Fibroblast of pulmonary artery (primary cell): ENCODE results near the gene ISG20.

ENCODE experiments used
- DNase-seq: peaks from one replicate; pipeline ENCODE4 v3.0.0-alpha.2; 2010; ENCODE audit warnings: low read depth
- H3K4me3 ChIP-seq: replicated peaks from 2 replicates; pipeline ENCODE4 v1.5.1; 2011; ENCODE audit warnings: low read depth, mild to moderate bottlenecking, control low read depth, low read length, moderate library complexity
- TF ChIP-seq, protein P1 (sequence below): IDR thresholded peaks from 2 replicates; pipeline ENCODE4 v1.5.1; 2011; ENCODE audit warnings: mild to moderate bottlenecking, control low read depth, low read length, inconsistent platforms; ENCODE audit errors: missing control alignments

The ISG20 gene

DNA sequence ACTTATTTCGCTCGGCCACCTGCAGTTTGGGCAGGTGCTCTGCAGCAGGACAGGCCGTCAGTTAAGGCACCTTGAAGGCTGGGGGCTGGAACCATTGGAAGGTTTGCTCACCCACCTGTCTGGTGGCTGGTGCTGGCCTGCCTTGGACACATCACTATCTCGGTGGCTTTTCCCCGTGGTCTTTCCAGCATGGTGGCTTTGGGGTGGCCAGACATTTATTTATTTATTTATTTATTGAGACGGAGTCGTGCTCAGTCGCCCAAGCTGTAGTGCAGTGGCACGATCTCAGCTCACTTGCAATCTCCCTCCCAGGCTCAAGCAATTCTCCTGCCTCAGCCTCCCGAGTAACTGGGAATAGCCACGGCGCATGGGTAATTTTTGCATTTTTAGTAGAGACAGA lies 11.7 kb downstream of the ISG20 start:
- DNase-seq, result no peak
- no peak overlapping the region for H3K4me3 ChIP-seq
- TF ChIP-seq, protein P1, sequence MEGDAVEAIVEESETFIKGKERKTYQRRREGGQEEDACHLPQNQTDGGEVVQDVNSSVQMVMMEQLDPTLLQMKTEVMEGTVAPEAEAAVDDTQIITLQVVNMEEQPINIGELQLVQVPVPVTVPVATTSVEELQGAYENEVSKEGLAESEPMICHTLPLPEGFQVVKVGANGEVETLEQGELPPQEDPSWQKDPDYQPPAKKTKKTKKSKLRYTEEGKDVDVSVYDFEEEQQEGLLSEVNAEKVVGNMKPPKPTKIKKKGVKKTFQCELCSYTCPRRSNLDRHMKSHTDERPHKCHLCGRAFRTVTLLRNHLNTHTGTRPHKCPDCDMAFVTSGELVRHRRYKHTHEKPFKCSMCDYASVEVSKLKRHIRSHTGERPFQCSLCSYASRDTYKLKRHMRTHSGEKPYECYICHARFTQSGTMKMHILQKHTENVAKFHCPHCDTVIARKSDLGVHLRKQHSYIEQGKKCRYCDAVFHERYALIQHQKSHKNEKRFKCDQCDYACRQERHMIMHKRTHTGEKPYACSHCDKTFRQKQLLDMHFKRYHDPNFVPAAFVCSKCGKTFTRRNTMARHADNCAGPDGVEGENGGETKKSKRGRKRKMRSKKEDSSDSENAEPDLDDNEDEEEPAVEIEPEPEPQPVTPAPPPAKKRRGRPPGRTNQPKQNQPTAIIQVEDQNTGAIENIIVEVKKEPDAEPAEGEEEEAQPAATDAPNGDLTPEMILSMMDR, result no peak

DNA sequence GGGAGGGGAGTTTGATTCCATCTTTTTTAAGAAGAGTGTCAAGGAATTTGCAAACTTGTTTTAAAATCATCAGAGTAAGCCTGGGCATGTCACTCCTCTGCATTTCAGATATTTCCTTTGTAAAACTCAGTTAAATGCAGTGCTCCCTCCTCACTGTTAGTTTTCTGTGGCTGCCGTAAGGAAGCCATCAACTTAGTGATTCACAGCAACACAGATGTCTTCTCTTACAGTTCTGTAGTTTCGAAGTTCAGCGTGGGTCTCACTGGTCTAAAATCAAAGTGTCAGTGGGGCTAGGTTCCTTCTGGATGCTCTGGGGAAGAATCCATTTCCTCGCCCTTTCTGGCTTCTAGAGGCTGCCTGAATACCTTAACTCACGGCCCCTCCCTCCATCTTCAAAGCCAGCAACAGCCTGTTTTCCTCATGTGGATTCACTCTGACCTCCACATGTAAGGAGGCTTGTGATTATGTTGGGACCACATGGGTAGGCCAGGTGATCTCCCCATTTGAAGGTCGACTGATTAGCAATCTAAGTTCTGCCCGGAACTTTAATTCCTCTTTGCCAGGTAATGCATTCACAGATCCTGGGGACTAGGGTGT lies 12.4 kb downstream of the ISG20 start:
- DNase-seq, result no peak
- TF ChIP-seq, protein P1, result no peak
- no peak overlapping the region for H3K4me3 ChIP-seq

DNA sequence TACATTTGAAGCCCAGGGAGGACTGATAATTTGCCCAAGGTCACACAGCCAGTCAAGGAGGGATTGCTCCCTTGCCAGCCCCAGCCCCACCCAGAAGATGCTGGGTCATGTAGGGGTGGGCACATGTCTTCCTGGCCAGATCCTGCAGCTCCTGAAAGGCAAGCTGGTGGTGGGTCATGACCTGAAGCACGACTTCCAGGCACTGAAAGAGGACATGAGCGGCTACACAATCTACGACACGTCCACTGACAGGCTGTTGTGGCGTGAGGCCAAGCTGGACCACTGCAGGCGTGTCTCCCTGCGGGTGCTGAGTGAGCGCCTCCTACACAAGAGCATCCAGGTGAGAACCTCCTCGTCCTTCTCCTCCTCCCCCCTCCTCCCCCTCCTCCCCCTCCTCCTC lies 13.2 kb downstream of the ISG20 start:
- TF ChIP-seq, protein P1, result no peak
- H3K4me3 ChIP-seq, result no peak overlapping the region
- no peak for DNase-seq

DNA sequence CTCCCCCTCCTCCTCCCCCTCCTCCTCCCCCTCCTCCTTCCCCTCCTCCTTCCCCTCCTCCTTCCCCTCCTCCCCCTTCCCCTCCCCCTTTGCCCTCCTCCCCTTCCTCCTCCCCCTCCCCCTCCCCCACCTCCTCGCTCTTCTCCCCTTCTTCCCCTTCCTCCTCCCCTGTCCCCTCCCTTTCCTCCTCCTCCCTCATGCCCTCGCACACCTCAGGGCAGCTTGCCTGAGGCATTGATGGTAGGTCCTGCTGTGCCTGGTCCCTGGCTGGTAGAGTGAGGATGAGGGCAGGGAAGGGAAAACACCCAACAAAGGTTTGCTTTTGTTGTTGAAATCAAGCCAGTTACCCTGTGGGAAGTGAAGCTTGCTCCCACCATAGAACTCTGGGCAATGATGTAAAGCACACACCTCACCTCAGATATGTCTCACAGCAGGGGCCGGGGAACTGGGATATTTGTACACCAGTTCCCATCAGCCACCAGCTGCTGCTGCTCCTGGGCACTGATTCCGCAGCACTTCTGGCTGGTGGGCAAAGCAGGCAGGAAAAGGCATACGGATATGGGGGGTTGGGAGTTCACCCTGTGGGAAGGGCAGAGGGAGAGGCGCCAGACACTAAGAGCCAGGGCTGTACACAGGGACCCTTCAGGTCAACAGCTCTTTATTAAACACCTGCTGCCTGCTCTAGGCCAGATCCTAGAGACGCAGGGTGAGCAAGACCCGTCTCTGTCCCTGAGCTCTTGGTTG lies 13.8 kb downstream of the ISG20 start:
- TF ChIP-seq, protein P1, result no peak
- H3K4me3 ChIP-seq, result no peak overlapping the region
- no peak for DNase-seq

DNA sequence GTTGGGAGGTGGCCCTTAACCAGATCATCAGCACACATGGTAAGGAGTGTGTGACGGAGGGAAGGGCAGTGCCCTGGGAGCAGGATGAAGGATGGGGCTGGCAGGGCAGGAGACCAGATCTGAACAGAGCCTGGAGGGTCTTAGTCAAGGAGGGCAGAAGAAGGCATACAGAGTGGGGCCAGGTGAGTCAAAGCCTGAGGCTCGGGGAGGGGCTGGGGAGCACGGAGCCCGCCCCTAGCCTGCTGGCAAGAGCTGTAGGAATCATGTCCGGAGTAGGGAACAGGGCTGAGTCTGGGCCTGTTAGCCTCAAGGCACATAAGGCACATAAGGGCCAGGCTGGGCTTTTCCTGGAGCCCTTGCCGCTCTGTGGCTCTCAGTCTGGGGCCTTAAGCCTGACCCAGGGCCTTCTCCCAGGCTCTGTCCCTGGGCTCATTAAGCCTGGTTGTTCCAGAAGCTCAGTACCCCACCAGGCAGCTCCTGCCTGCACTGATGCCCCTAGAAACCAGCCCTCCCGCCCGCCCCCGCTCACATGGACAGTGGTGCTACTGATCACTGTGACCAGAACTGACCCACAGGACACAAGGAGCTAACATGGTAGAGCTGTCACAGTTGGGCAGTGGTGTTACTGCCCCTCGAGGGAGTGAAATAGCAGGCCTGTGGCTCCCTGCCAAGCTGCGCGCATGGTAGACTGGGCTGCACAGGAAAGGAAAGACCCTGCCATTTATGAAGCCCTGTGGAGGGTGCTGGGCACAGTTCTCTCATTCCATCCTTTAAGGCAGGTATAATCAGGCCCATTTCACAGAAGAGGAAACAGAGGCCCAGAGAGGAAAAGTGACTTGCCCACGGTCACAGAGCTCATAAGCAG lies 14.6 kb downstream of the ISG20 start:
- TF ChIP-seq, protein P1, result no peak
- H3K4me3 ChIP-seq, result no peak overlapping the region
- no peak for DNase-seq

DNA sequence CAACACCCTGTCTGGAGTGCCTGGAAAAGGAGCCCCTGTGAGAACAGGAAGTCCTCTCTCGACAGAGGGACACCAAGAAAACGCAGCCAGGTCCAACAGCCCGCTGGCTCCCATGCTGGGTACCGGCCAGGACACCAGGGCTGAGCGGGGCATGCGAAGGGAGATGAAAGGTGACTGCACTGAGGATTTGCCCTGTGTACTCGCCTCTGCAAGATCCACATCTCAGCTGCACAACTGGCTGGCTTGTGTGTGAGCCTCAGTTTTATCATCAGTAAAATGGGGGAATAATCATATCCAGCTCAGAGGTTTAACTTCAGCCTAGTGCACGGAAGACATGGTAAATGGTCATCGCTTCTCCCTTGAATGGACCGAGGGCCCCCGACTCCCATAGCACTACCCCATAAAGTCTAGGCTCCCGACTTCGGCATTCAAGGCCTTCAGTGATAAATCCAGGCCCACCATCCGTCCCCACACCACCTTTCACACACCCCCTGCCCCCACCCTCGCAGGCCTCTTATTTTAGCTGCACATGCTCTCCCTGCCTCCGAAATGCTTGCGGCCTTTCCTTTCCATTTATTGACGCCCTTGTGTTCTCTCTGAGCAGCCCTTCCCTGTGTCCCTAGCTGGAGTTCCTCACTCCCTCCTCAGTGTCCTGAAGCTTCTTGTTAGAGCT lies 15.8 kb downstream of the ISG20 start:
- TF ChIP-seq, protein P1, result no peak
- DNase-seq, result no peak
- no peak overlapping the region for H3K4me3 ChIP-seq
